NCI-H82 treated with DMSO at 0.1 percent for 48 hours (cell line): ENCODE measurements around the gene FYN.
"Not testable (repeated sequence)": the region's sequence is repeated elsewhere in the genome, so short reads cannot be mapped to it uniquely, and the experiment has no call there.

Experiments used
- DNase-seq: peaks from one replicate; lab custom pipeline; 2025; ENCODE audit not compliant: unreplicated experiment; lab: John Stamatoyannopoulos, UW

FYN gene

GRCh38 chr6:111792914-111793700 is 80.1 kb downstream of the FYN start:
- no peak for DNase-seq

DNA sequence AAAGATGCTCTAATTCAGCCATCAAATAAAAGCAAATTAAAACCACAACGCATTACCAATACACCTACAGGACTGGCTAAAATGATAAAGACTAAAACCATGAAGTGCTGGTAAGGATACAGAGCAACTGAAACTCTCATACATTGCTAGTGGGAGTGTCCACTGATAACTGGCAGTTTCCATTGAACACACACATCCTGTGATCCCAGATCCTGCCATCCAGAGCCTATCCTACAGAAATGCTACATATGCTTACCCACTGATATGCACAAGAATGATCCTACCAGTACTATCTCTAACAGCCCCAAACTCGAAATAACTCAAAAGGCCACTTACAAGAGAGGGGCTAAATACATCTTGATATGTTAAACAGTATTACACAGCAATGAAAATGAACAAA is 81.0 kb downstream of the FYN start:
- DNase-seq = no peak

GRCh38 chr6:111791415-111791814 is 81.8 kb downstream of the FYN start:
- no peak for DNase-seq

DNA sequence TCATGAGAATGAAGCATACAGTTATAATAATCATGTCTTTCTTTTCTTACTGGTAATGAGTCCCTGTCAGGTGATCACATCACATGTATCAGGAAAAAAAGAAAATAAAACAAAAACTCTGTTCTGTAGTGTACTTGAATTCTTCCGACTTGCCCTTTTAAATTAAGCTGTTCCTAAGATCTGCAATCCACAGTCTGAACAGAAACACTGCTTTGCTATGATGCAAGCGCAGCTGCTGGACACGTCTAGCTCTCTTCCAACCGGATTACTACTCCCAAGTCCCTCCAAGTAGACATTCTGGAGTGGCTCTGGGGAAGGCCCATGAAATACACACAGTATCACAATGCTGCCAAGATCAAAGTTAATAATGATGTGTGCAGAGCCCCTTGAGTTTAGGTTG is 83.7 kb downstream of the FYN start:
- no peak for DNase-seq

GRCh38 chr6:111788379-111789276 is 84.6 kb downstream of the FYN start:
- DNase-seq = peak; percentile 38

DNA sequence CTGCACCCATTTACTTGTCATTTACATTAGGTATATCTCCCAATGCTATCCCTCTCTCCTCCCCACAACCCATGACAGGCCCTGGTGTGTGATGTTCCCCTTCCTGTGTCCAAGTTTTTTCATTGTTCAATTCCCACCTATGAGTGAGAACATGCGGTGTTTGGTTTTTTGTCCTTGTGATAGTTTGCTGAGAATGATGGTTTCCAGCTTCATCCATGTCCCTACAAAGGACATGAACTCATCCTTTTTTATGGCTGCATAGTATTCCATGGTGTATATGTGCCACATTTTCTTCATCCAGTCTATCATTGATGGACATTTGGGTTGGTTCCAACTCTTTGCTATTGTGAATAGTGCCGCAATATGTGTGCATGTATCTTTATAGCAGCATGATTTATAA is 87.1 kb downstream of the FYN start:
- DNase-seq = not testable (repeated sequence)

GRCh38 chr6:111784433-111784832 is 88.8 kb downstream of the FYN start:
- no peak for DNase-seq

DNA sequence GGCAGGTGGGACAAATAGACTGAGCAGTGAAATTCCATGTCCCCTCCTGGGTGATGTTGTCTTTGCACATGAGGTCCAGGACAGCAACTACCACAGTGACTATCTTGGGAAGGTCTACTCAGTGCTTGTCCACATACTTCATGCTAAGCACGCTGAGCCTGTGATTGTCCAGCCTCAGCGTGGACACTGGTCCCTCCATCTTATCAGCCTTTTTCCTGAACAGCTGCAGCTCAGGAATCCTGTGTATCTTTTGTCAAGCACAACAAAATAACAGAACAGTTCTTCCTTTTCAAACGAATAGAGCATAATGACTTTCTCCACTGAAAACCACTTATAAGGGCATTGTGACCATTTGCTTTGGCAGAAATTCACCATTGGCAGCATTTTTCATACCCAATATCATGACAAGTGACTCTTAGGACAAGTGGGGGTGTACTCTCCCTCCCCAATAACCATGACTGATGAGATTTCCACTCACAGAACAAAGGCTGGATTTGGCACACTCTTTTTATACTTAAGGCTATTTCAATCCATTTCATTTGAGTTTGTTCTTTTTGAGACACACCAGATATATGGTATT is 90.3 kb downstream of the FYN start:
- DNase-seq = no peak

DNA sequence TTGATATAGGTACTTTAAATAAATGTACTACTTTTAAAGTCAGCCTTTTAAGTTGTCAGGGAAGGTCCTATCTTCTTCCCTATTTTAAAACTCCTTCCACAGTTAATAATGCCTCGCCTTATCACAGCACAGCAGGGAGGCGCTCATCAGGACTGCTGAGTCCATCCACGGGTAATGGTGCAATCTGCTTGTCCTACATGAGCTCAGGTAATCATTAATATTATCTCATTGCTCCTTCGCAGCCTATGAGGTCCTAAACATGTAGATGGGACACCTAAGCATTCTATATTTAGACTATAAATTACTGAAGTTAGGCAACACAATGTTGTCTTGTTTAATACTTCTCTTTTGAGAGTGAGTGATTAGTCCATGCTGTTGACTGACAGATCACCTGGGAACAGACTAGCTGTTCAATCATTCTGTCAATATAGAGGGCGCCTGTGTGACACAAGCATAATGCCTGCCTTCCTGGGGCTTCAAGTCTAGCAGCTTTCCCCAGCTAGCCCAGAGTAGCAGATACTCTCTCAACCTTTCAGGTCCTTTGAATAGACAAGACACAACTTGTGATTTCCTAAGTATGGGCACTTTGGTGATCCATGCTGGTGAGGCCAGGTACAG is 91.0 kb downstream of the FYN start:
- no peak for DNase-seq

- DNase-seq = no peak
These were observed 92.1 kb downstream of the FYN start for GRCh38 chr6:111781041-111781708.

- no peak for DNase-seq
These were observed 92.9 kb downstream of the FYN start for GRCh38 chr6:111780393-111780792.

GRCh38 chr6:111779660-111780059 is 93.6 kb downstream of the FYN start:
- no peak for DNase-seq

GRCh38 chr6:111779031-111779430 is 94.2 kb downstream of the FYN start:
- DNase-seq = no peak

DNA sequence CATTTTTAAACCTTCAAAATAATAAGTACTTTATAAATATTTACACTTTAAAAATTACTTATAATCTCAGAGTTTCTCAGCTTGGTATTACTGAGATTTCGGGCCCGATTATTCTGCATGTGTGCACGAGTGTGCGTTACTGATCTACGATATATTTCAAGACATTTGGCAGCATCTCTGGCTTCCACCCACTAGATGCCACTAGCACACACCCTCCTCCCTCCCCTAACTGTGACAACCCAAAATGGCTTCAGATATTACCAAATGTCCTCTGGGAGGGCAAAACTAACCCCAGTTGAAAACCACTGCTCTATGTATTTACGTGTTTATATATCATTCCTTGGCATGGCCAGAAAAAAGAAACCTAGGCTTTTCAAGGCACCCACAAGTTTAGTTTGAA is 95.9 kb downstream of the FYN start:
- peak; percentile 42 for DNase-seq

GRCh38 chr6:111776236-111777221 is 96.7 kb downstream of the FYN start:
- DNase-seq = peak; percentile 87

GRCh38 chr6:111775145-111775922 is 97.9 kb downstream of the FYN start:
- no peak for DNase-seq

- no peak for DNase-seq
These were observed 98.9 kb downstream of the FYN start for GRCh38 chr6:111774346-111774703.

GRCh38 chr6:111773501-111774345 is 99.5 kb downstream of the FYN start:
- no peak for DNase-seq
